GM10248 (cell line): ENCODE results near the gene FUCA2.

ENCODE experiments used
- CTCF ChIA-PET: fragments of 300-600 bp; sonication (Branson Sonifier 250); formaldehyde crosslinking; extraction: SDS; loops from one replicate; lab custom pipeline; 2021; ENCODE audit warnings: antibody characterized with exemption; lab: Yijun Ruan, JAX
- POLR2A ChIA-PET: fragments of 350-650 bp; sonication (Branson Sonifier 250); formaldehyde crosslinking; extraction: SDS; loops from one replicate; lab custom pipeline; 2020; ENCODE audit warnings: antibody characterized with exemption; lab: Yijun Ruan, JAX
- DNase-seq: peaks from one replicate; pipeline ENCODE4 v3.0.0; 2012; ENCODE audit errors: extremely low spot score
- TF ChIP-seq, protein P1 (sequence below): IDR thresholded peaks from 2 replicates; pipeline ENCODE4 v1.5.1; 2012; ENCODE audit warnings: mild to moderate bottlenecking, low read depth; ENCODE audit errors: extremely low read depth, missing control alignments, control extremely low read depth

The FUCA2 gene

DNA sequence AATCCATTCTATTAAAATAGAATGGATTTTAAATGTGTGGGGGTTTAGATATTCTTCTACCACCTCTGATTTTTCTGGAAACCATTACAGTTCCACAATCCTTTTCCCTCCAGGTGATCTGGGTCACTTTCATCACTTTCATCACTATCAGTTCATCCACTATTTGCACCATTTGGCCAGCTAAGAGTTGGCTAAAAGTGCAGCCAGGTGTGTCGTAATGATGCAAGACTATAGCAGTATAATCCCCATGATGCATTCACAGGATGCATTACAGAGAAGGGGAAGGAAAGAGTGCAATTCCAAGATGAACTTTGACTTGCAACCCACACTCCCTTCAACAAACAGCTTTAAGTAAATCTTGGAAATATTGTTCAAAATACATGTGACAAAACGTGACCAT is 4.9 kb downstream of the FUCA2 start:
- no peak for DNase-seq
- TF ChIP-seq, protein P1, sequence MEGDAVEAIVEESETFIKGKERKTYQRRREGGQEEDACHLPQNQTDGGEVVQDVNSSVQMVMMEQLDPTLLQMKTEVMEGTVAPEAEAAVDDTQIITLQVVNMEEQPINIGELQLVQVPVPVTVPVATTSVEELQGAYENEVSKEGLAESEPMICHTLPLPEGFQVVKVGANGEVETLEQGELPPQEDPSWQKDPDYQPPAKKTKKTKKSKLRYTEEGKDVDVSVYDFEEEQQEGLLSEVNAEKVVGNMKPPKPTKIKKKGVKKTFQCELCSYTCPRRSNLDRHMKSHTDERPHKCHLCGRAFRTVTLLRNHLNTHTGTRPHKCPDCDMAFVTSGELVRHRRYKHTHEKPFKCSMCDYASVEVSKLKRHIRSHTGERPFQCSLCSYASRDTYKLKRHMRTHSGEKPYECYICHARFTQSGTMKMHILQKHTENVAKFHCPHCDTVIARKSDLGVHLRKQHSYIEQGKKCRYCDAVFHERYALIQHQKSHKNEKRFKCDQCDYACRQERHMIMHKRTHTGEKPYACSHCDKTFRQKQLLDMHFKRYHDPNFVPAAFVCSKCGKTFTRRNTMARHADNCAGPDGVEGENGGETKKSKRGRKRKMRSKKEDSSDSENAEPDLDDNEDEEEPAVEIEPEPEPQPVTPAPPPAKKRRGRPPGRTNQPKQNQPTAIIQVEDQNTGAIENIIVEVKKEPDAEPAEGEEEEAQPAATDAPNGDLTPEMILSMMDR: no peak
- ChIA-PET POLR2A (no interaction called here), CTCF (no interaction called here)

DNA sequence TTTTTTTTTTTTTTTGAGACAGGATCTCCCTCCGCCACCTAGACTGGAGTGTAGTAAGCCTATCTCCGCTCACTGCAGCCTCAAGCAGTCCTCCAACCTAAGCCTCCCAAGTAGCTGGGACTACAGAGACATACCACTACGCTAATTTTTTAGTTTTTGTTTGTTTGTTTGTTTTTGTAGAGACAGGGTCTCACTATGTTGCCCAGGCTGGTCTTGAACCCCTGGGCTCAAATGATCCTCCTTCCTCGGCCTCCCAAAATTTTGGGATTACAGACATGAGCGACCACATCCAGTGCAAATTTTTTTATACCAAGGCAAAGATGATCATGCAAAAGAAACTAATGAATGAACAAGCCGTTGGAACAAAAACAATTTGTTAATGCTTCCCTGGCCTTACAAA is 5.3 kb downstream of the FUCA2 start:
- TF ChIP-seq, protein P1: no peak
- ChIA-PET POLR2A (interaction anchor here (0.8 kb wide), 1 partner anchor 1472 kb away, joined by 9 read pairs; no protein-coding TSS in a partner anchor), CTCF (interaction anchor here (1.0 to 1.1 kb wide), 2 partner anchors 9 to 19 kb away, joined by 3 read pairs; no protein-coding TSS in a partner anchor)

DNA sequence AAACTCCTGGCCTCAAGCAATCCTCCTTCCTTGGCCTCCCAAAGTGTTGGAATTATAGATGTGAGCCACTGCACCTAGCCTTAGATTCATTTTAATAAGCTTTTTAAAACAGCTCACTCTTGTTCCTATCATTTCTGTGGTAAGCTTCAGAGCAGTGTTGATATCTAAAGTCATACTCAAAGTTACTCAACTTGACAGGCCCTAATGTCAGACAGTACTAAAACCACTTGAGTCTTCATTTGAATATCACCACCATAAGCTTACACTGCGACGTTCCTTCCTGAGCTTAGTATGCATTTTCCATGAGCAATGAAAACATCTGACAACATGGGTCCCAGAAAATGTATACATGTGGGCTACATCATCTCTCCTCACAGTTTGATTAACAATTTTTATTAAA is 6.0 kb downstream of the FUCA2 start:
- CTCF ChIA-PET: interaction anchor here (1.0 to 1.1 kb wide), 3 partner anchors 8 to 20 kb away, joined by 3 to 4 read pairs (median 3); no protein-coding TSS in a partner anchor
- TF ChIP-seq, protein P1: no peak
- no peak for DNase-seq
- POLR2A ChIA-PET: interaction anchor here (0.8 kb wide), 1 partner anchor 1473 kb away, joined by 9 read pairs; no protein-coding TSS in a partner anchor

More for the DNA sequence above, 5.3 kb downstream of the FUCA2 start:
- DNase-seq: no peak

DNA sequence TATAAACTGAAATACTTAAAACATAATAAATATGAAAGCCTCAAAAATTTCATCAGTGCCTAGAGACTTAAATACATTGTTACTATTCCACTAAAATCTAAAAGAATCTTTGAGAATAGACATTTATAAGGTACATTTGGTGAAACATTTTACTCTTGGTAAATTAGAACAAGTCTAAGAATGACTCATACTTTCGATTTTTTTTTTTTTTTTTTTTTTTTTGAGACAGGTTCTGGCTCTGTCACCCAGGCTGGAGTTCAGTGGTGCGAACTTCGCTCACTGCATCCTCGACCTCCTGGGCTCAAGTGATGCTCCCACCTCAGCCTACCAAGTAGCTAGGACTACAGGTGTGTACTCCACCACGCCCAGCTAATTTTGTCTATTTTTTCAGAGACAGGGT is 6.4 kb downstream of the FUCA2 start:
- ChIA-PET POLR2A (interaction anchor here (0.8 kb wide), 1 partner anchor 1473 kb away, joined by 9 read pairs; no protein-coding TSS in a partner anchor), CTCF (interaction anchor here (1.0 to 1.1 kb wide), 3 partner anchors 8 to 20 kb away, joined by 3 to 4 read pairs (median 3); no protein-coding TSS in a partner anchor)
- no peak for DNase-seq
- TF ChIP-seq, protein P1: no peak

DNA sequence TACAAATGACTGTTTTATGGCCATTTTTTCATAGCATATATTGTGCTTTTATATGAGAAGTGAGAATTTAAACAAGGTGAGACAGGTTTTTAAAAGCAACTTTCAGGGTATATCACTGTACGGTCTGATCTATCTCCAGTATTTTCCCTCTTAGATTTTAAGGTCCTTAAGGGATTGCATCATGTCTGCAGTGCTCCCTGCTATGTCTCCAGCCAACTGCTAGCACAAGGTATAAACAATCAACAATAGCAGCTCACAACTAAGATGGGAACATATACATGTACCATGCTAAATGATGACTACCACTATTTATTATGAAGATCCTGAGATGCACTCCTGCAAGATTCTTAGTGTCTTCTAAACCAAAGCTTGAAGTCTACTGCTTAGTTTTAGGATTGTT is 7.2 kb downstream of the FUCA2 start:
- POLR2A ChIA-PET: no interaction called here
- no peak for DNase-seq
- TF ChIP-seq, protein P1: no peak
- CTCF ChIA-PET: interaction anchor here (1.1 kb wide), 1 partner anchor 9 kb away, joined by 4 read pairs; no protein-coding TSS in a partner anchor

DNA sequence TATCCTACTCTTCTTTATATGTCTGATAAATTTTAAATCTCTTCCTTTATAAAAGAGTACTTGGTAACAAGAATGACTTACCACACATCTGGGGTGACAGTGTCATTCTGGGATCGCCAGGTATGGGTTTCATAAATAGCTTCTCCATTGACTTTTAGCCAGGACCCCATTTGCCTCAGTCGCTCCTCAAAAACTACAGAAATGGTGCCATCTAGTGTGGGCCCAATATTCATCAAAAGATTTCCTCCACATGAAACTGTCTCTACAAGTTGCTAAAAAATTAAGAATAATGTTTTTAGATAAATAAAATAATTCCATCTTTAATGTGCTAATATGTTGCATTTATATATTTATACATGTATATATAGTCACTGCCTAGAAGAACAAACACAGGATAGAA is 9.7 kb downstream of the FUCA2 start:
- no peak for DNase-seq
- TF ChIP-seq, protein P1: no peak
- CTCF ChIA-PET: interaction anchor here (0.8 to 2.0 kb wide), 4 partner anchors 9 to 44 kb away, joined by 3 to 8 read pairs (median 4); no protein-coding TSS in a partner anchor
- POLR2A ChIA-PET: no interaction called here

DNA sequence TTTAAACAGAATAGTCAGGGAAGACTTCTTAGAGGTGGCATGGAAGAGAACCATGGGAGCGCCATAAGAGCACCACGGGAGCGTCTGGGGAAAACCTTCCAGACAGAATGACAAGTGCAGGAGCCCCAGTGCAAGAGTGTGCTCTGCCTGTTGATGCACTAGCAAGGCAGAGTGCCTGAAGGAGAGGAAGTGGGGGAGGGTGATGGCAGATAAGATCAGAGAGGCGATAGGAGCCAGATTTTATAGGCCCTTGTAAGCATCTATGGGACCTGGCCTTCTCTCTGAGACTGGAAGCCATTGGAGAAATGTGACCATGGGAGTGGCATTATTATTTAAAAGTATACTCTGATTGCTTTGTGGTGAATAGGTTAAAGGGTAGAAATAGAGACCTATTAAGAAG is 13.1 kb downstream of the FUCA2 start:
- DNase-seq: no peak
- POLR2A ChIA-PET: no interaction called here
- TF ChIP-seq, protein P1: no peak
- CTCF ChIA-PET: interaction anchor here (1.0 to 1.7 kb wide), 5 partner anchors 11 to 806 kb away, joined by 3 to 5 read pairs (median 3); no protein-coding TSS in a partner anchor
